Esophagus muscularis mucosa (tissue), 4 donors: ENCODE measurements around the gene DUSP10. TPM values are rescaled to one million over a fixed set of nuclear protein-coding genes. Genes with fewer than 3 reads are reported as not detected.

Experiments
- DNase-seq: peaks from one replicate; pipeline ENCODE4 v3.0.0-alpha.2; 2017; ENCODE audit errors: extremely low spot score
- H3K27ac ChIP-seq, 4 donors: fragments of 200-600 bp; sonication (generic); replicated peaks in 1 of 4; 1 replicate in 3 of 4; 2 replicates in 1 of 4; pipeline ENCODE4 v1.5.1; 2016 to 2019; ENCODE audit warnings: mild to moderate bottlenecking in 1 of 4
- H3K27me3 ChIP-seq, 4 donors: fragments of 200-600 bp; sonication (generic); one replicate each; pipeline versions ENCODE4 v1.5.1 to v1.6.0; 2016 to 2019
- H3K36me3 ChIP-seq, 4 donors: fragments of 200-600 bp; sonication (generic); one replicate each; pipeline ENCODE4 v1.5.1; 2016 to 2019
- H3K4me1 ChIP-seq, 4 donors: fragments of 200-600 bp; sonication (generic); one replicate each; pipeline ENCODE4 v1.5.1; 2016 to 2019
- H3K4me3 ChIP-seq, 4 donors: fragments of 200-600 bp; sonication (generic); 1 replicate in 2 of 4; 2 replicates in 2 of 4; pipeline ENCODE4 v1.5.1; 2016 to 2019; ENCODE audit warnings: mild to moderate bottlenecking in 4 of 4, moderate library complexity in 1 of 4
- H3K9me3 ChIP-seq, 4 donors: fragments of 200-600 bp; sonication (generic); 1 replicate in 3 of 4; 2 replicates in 1 of 4; pipeline ENCODE4 v1.5.1; 2016 to 2019
- CTCF ChIP-seq, 3 experiments: fragments of 200-600 bp in 2 of 3; fragments of 450-650 bp in 1 of 3; sonication (generic) in 2 of 3; IDR thresholded peaks; one replicate each; pipeline ENCODE4 v1.5.1; 2017 to 2019; ENCODE audit warnings: antibody characterized with exemption in 3 of 3, mild to moderate bottlenecking in 2 of 3, moderate library complexity in 1 of 3
- EP300 ChIP-seq: sonication (generic); formaldehyde crosslinking; IDR thresholded peaks from one replicate; pipeline ENCODE4 v1.6.1; 2017; ENCODE audit warnings: antibody characterized with exemption
- POLR2A ChIP-seq: fragments of 450-650 bp; IDR thresholded peaks from one replicate; pipeline ENCODE4 v1.6.1; 2017; ENCODE audit warnings: antibody characterized with exemption, moderate library complexity, mild to moderate bottlenecking, low read depth
- POLR2AphosphoS5 ChIP-seq, 2 donors: sonication (generic); formaldehyde crosslinking; IDR thresholded peaks; one replicate each; pipeline ENCODE4 v1.6.1; 2017; ENCODE audit warnings: antibody characterized with exemption in 2 of 2
- WGBS: methylation state at CpG from one replicate; pipeline ENCODE4 v1.1.5; 2018; 5-methylcytosine and 5-hydroxymethylcytosine counted together
- intact Hi-C: fragments of 100-400 bp; cut with DNase I; formaldehyde crosslinking; loops from one replicate; pipeline ENCODE4 v1.15.1; 2023
- total RNA-seq, 4 donors: library from RNA; depleted of rRNA; stranded (reverse); fragments of >200 nt; gene quantifications; one replicate each; pipeline versions ENCODE4 v1.1.0 to v1.2.1, GENCODE V29; 2016

DUSP10 gene
- total RNA-seq, 4 donors from 2014 or later, result 5.5 to 13.1 (median 8.6) TPM

DNA sequence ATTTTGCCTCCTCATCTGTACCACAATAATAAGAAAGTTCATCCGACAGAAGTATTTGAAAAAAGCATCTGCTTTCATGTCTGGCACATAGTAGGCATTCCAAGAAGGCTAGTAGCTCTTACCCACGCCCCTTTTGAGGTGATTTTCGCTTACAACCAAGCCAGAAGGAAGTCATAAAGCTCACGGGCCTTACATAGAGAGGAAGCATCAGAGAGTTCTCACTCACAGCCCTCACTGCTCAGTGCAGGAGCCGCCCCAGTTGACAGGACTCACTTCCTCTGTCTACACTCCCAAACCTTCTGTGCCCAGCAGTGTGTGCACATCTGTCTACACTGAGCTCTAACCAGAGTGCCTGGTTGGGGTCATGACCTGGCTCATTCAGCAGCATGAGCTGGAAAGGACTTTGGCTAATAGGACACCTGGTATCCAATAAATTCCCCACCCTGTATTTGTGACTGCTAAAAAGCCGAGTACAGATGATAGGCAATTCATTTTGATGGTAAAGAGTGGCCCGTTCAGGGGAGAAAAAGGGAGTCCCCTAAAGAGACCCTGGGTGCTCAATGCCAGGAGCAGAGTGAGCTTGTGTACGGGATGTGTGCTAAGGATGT is 36.8 kb upstream of the DUSP10 start:
- Histone ChIP-seq H3K36me3 (no peaks in the 10 kb centered on the region), H3K27me3 (no peaks in the 10 kb centered on the region), H3K4me3 (no peak overlapping the region), H3K27ac (no peak overlapping the region), H3K4me1 (no peaks in the 10 kb centered on the region), H3K9me3 (no peaks in the 10 kb centered on the region)
- DNase-seq, result no peak
- TF ChIP-seq EP300, result no peak
- 86% methylated on average over 8 of the region's 8 CpGs for WGBS
- intact Hi-C loops, result no loop called here

- intact Hi-C loops, result no loop called here
- no peaks in the 10 kb centered on the region for H3K36me3 ChIP-seq
- WGBS, result 83% methylated on average over 3 of the region's 3 CpGs
- no peak for DNase-seq
- TF ChIP-seq POLR2A (no peak), CTCF (IDR thresholded peaks at IDR 0.05) (no peak), EP300 (no peak), POLR2AphosphoS5 (IDR thresholded peaks at IDR 0.05) (no peak)
- H3K4me3 ChIP-seq, result no peak overlapping the region
- no peaks in the 10 kb centered on the region for H3K9me3 ChIP-seq
- no peak overlapping the region for H3K27ac ChIP-seq
- no peaks in the 10 kb centered on the region for H3K27me3 ChIP-seq
- H3K4me1 ChIP-seq, result no peaks in the 10 kb centered on the region
Measured at GRCh38 chr1:221778125-221778524, 36.2 kb upstream of the DUSP10 start.

GRCh38 chr1:221777431-221778072 is 35.7 kb upstream of the DUSP10 start:
- no peaks in the 10 kb centered on the region for H3K4me1 ChIP-seq
- H3K36me3 ChIP-seq, result no peaks in the 10 kb centered on the region
- intact Hi-C loops, result no loop called here
- H3K4me3 ChIP-seq, result no peak overlapping the region
- TF ChIP-seq CTCF (IDR thresholded peaks at IDR 0.05) (no peak), EP300 (no peak), POLR2A (no peak), POLR2AphosphoS5 (IDR thresholded peaks at IDR 0.05) (no peak)
- H3K27me3 ChIP-seq, result no peaks in the 10 kb centered on the region
- no peak overlapping the region for H3K27ac ChIP-seq
- no peaks in the 10 kb centered on the region for H3K9me3 ChIP-seq
- WGBS, result 90% methylated on average over 8 of the region's 8 CpGs
- no peak for DNase-seq

- no peaks in the 10 kb centered on the region for H3K4me1 ChIP-seq
- TF ChIP-seq POLR2A (no peak), CTCF (IDR thresholded peaks at IDR 0.05) (no peak), EP300 (no peak), POLR2AphosphoS5 (IDR thresholded peaks at IDR 0.05) (no peak)
- H3K4me3 ChIP-seq, result no peak overlapping the region
- no peak for DNase-seq
- intact Hi-C loops, result no loop called here
- H3K27me3 ChIP-seq, result no peaks in the 10 kb centered on the region
- 63% methylated on average over 5 of the region's 5 CpGs for WGBS
- no peaks in the 10 kb centered on the region for H3K9me3 ChIP-seq
- H3K27ac ChIP-seq, result no peak overlapping the region
- no peaks in the 10 kb centered on the region for H3K36me3 ChIP-seq
Measured at GRCh38 chr1:221776495-221777301, 34.8 kb upstream of the DUSP10 start.

- no peak for DNase-seq
- H3K4me1 ChIP-seq, result no peaks in the 10 kb centered on the region
- H3K9me3 ChIP-seq, result no peaks in the 10 kb centered on the region
- no peaks in the 10 kb centered on the region for H3K36me3 ChIP-seq
- TF ChIP-seq EP300, result no peak
- no peak for TF ChIP-seq CTCF (IDR thresholded peaks at IDR 0.05)
- TF ChIP-seq POLR2AphosphoS5 (IDR thresholded peaks at IDR 0.05), result no peak
- TF ChIP-seq POLR2A, result no peak
- no peak overlapping the region for H3K27ac ChIP-seq
- no peaks in the 10 kb centered on the region for H3K27me3 ChIP-seq
- no peak overlapping the region for H3K4me3 ChIP-seq
- 95% methylated on average over 4 of the region's 4 CpGs for WGBS
- intact Hi-C loops, result no loop called here
Measured at GRCh38 chr1:221775206-221775605, 33.3 kb upstream of the DUSP10 start.
